NCI-H1694 treated with DMSO at 0.1 percent for 48 hours (cell line): Measurements from ENCODE around the gene HMG20A.

Experiments
- DNase-seq: peaks from one replicate; lab custom pipeline; 2025; lab: John Stamatoyannopoulos, UW

Gene HMG20A

DNA sequence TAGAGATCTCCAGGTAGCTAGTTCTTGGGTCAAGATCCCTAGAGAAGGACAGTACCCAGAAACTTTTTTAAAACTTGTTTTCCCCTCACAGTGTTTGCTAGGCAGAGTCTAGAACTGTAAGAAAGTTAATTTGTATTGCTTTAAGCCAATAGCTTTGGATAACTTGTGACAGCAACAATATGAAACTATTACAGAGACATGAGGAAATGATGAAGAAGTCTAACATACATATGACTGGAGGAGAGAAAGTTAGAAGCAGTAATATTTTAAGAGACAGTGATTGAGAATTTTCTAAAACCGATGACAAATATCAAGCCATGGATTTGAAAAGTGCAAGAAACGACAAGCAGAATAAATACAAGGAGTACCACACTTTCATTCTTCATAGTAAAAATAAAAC lies 10.0 kb downstream of the HMG20A start:
- no peak for DNase-seq

DNA sequence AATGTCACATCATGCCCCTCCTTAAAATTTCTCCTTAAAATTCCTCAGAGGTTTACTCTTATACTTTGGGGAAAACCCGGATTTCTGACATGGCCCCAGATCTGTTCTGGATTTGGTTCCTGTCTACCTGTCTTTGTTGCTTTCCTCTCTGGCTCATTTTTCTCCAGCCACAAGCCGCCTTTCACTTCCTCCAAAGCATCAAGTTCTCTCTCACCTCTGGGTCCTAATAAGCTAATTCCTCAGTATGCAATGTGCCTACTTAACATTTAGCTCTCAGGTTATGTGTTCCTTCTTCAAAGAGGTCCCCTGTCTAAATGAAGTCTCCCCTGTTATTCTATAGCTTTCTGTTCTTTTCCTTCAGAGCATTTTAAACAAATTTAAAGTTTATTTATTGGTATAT lies 16.1 kb downstream of the HMG20A start:
- no peak for DNase-seq

GRCh38 chr15:77437264-77437663 lies 16.6 kb downstream of the HMG20A start:
- no peak for DNase-seq

GRCh38 chr15:77440378-77440999 lies 19.8 kb downstream of the HMG20A start:
- no peak for DNase-seq

- no peak for DNase-seq
Measured at GRCh38 chr15:77446840-77447390, 26.2 kb downstream of the HMG20A start.

DNA sequence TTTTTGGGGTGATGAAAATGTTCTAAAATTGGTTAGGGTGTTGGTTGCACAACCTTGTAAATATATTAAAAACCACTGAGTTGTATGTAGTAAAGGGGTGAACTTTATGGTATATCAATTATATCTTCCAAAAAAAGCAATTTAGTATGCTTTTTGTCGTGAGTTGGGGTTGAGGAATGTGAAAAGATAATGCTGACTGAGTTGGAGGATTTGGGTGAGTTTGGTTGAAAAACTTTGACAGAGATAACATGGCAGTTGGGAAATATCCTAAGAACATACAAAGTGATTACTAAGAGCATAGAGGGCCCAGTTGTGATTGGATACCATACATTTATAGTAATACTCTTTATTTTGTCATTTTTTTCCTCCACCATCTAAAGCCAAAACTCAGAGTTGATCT lies 33.6 kb downstream of the HMG20A start:
- DNase-seq, result no peak

DNA sequence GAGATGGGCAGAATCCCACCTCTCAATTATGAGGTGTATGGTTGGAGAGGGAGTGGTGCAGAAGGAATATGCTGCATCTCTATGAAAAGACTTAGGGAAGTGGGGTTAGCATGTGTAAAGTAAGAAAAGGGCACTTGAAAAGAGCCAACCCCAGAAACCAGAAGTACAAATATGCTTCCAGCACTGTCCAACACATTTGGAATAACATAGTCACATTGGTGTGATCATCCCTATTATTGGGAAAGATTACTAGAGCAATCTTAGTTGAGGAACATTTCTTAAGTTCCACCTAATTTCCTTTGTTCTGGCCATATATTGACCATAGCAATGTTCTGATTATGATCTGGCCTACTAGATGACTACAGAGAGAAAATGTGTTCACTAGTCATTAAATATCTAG lies 34.3 kb downstream of the HMG20A start:
- no peak for DNase-seq

GRCh38 chr15:77455696-77456321 lies 35.1 kb downstream of the HMG20A start:
- no peak for DNase-seq

DNA sequence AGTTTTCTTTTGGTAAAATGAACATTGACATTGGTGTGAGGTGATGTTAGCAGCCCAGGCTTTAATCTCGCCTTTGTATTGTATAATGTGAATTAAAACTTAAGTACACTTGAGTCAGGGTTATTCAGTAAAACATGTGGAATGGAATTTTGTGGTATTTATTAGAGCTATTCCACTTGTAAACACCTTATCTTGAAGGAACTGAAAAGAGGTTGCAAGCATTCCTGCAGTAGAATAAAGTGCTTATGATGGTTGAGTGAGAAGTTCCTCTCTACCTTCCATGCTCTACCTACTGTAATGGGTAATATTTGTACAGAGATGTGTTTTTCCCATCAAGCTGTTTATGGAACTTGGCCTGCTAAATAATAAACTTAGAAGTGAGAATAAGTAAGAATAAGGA lies 36.1 kb downstream of the HMG20A start:
- no peak for DNase-seq

GRCh38 chr15:77457191-77457904 lies 36.7 kb downstream of the HMG20A start:
- no peak for DNase-seq

DNA sequence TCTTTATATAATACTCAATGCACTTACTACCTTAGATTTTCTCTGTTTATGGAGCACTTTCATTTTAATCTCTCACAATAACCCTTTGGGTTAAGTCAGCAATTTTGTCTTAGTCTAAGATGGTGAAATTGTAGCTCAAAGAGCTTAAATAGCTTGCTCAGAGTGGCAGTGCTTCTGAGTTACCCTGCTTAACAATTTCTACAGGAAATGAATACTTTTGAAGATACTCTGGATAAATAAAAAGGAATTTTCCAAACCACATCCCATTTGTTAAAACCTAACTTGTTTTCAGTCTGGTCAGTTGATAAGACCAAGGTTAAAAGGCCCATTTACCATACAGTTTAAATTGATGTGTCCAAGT lies 37.2 kb downstream of the HMG20A start:
- DNase-seq, result no peak

- DNase-seq, result no peak
Measured at GRCh38 chr15:77459031-77459430, 38.3 kb downstream of the HMG20A start.

DNA sequence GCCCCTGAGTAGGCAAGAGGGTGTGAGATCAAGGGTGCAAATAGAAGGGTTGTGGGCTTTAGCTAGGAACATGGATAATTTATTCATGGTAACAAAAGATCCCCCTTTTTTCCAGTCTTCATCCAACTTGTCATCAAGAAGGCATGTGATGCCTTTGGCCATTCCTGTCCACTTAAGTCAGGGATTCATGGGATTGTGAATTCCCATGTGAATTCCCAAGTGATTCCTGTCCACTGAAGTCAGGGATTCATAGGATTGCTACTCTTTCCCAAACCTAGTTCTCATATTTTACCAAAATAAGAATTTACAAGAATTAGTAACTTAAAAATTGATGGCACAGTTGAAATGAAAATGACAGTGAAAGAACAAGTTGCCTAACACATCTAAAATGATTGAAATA lies 40.8 kb downstream of the HMG20A start:
- no peak for DNase-seq

- no peak for DNase-seq
Measured at GRCh38 chr15:77464129-77464865, 43.6 kb downstream of the HMG20A start.

GRCh38 chr15:77466521-77466920 lies 45.8 kb downstream of the HMG20A start:
- no peak for DNase-seq

GRCh38 chr15:77468896-77469295 lies 48.2 kb downstream of the HMG20A start:
- DNase-seq, result no peak

DNA sequence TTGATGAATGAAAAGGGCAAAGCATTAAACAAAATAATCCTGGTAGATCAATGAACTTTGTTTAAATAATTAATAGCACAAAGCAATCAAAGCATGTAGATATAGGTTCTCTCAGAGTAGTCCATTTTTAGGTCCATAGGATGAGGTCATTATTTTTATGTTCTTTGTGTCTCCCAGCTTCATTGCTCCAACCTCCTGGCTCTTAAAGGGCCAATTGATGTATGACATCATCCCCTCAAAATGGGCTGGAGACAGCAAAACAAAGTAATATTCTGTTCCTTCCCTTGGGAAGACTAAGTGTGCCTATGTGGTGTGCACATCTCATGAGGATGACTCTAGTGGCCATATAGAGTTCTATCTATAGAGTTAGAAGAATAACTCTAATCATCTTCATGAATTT lies 49.5 kb downstream of the HMG20A start:
- no peak for DNase-seq

DNA sequence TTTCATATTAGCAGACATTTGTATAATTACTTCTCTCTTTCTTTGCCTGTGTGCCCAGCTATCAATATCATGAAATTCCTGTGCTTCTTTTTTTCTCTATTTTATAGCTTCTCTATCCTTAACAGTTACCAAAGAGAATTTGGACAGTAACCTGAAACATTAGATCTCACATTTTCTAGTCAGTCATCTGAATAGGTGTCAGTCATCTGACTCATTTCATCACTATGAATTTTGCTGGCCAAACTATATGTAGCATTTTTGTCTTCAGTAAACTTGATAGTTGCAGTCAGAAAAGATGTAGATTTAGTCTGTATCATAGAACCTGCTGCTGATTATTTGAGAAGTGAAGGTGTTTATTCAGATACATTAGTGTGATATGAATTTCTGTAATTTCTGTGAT lies 52.6 kb downstream of the HMG20A start:
- DNase-seq, result no peak

DNA sequence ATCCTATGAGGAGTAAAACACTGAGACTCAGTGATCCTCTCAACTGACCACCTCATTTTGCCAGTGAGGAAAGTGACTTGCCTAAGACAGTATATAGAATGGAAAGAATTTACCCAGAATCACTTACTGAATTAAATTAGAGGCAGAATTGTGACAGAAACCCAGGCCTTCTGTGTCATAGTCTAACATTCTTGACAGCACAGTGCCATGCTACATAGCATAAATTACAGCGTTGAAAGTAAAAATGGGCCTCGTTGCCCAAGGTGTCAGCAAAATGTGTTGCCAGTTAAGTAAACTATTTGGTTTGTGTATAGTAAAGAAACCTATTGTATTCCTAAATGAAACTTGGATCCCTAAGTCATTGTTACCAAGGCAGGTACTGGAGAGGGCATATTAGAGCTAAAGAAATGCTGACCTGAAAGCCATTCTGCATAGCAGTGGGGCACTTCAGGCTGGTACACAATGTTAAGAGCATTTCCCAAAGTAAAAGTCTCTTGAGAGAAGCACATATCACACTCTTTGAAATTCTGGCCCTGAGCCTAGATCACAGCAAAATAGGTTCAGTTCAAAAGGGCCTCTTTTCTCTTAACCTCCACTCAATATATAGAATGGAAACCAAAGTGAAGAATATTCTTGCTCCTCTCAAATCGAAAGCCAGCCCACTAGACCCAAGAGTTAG lies 53.8 kb downstream of the HMG20A start:
- DNase-seq, result no peak

DNA sequence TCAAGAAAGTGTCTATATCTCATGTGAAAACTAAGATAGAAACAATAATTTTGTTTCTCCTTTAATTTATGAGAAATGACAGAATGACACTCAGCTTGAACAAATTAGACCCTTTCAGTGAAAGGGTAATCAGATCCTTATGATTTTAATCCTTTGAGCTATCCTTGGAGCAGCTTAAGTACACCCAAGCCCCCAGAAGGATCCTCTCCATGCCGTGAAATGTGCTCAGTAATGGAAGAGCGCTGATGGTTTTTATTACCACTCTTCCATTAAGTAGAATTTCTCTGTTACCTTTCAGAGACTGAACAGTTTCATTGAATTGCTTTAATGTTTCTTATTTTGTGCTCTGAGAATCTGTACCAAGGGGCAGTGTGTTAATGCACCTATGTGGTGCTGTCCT lies 54.3 kb downstream of the HMG20A start:
- no peak for DNase-seq

GRCh38 chr15:77475898-77476297 lies 55.2 kb downstream of the HMG20A start:
- DNase-seq, result no peak

DNA sequence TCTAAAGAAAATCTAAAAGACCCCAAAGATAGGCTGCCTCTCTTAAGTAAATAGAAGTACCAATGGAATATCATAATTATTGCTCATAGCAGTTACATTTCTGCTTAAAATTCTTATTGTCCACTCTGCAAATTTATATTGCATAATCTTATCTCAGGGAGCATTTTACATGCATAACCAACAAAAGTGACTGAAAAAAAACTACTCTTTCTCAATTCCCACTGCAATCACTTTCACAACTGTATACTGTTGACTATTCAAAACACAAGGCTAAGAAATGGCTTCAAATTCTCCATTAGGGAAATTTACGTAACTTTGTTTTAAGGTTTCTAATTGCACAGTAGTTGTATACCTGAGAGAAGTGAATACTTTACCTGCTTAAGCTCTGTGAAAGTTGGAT lies 56.3 kb downstream of the HMG20A start:
- no peak for DNase-seq
